Endodermal cell (in vitro differentiated cells): ENCODE data around the gene CARD6. TPM values are rescaled to one million over a fixed set of nuclear protein-coding genes. Genes with fewer than 3 reads are reported as not detected.

Experiments
- DNase-seq: peaks from one replicate; pipeline ENCODE4 v3.0.0-alpha.2; 2017
- H3K27ac ChIP-seq: 2 replicates; pipeline ENCODE4 v1.5.1; 2013; ENCODE audit warnings: mild to moderate bottlenecking, low read depth, low read length, moderate library complexity
- H3K27me3 ChIP-seq: 2 replicates; pipeline ENCODE4 v1.6.1; 2013; ENCODE audit warnings: mild to moderate bottlenecking, low read length, moderate library complexity; ENCODE audit not compliant: insufficient read depth, control insufficient read depth, poor library complexity, severe bottlenecking
- H3K36me3 ChIP-seq: 2 replicates; pipeline ENCODE4 v1.7.0; 2013; ENCODE audit warnings: mild to moderate bottlenecking, low read length, moderate library complexity; ENCODE audit not compliant: control insufficient read depth, insufficient read depth
- H3K4me1 ChIP-seq: one replicate; pipeline ENCODE4 v1.7.0; 2013; ENCODE audit warnings: low read length; ENCODE audit not compliant: control insufficient read depth, insufficient read depth
- H3K4me3 ChIP-seq: 2 replicates; pipeline ENCODE4 v1.5.1; 2013; ENCODE audit warnings: mild to moderate bottlenecking, low read length, moderate library complexity
- H3K9ac ChIP-seq: 2 replicates; pipeline ENCODE4 v1.6.1; 2013; ENCODE audit warnings: mild to moderate bottlenecking, low read length, moderate library complexity; ENCODE audit not compliant: poor library complexity, severe bottlenecking; ENCODE audit errors: extremely low read depth
- H3K9me3 ChIP-seq: 2 replicates; pipeline ENCODE4 v1.6.1; 2013; ENCODE audit warnings: mild to moderate bottlenecking, low read length, moderate library complexity; ENCODE audit not compliant: control insufficient read depth
- H3K27ac Mint-ChIP-seq: 2 replicates; pipeline ENCODE4 v1.8.0; 2020; ENCODE audit warnings: mixed read lengths
- H3K27me3 Mint-ChIP-seq: 2 replicates; pipeline ENCODE4 v1.8.0; 2021; ENCODE audit warnings: mild to moderate bottlenecking, mixed read lengths; ENCODE audit not compliant: insufficient read depth
- H3K36me3 Mint-ChIP-seq: 2 replicates; pipeline ENCODE4 v1.8.0; 2020; ENCODE audit warnings: low read depth, mixed read lengths
- H3K4me1 Mint-ChIP-seq: 2 replicates; pipeline ENCODE4 v1.8.0; 2020; ENCODE audit warnings: mixed read lengths
- H3K4me3 Mint-ChIP-seq: 2 replicates; pipeline ENCODE4 v1.8.0; 2020; ENCODE audit warnings: mild to moderate bottlenecking, moderate library complexity, mixed read lengths
- H3K9me3 Mint-ChIP-seq: 2 replicates; pipeline ENCODE4 v1.8.0; 2020; ENCODE audit warnings: mild to moderate bottlenecking, mixed read lengths
- WGBS, 2 experiments: methylation state at CpG; one replicate each; pipeline versions ENCODE4 v1.1.5 to v1.1.7; 2013; ENCODE audit warnings: missing lambda C conversion rate in 2 of 2, mixed read lengths in 1 of 2; ENCODE audit not compliant: insufficient coverage in 1 of 2, insufficient read length in 1 of 2; 5-methylcytosine and 5-hydroxymethylcytosine counted together
- total RNA-seq, 2 donors: library from RNA; stranded (reverse); fragmentation: NEBNext Ultra II Directional in 1 of 2; extraction: Animal tissue kit (Norgen Biotek cat#: 25700) in 1 of 2; gene quantifications; 2 replicates in 1 of 2; 3 replicates in 1 of 2; pipeline ENCODE4 v1.2.1, GENCODE V29; 2021
- TF ChIP-seq, protein P1 (sequence below): fragments of 200-600 bp; sonication (generic); conservative IDR thresholded peaks from 2 replicates; pipeline ENCODE4 v1.5.0; 2021; ENCODE audit warnings: antibody characterized with exemption, mild to moderate bottlenecking

Gene CARD6
- total RNA-seq, 2 donors from 2014 or later, result 0.13 TPM

DNA sequence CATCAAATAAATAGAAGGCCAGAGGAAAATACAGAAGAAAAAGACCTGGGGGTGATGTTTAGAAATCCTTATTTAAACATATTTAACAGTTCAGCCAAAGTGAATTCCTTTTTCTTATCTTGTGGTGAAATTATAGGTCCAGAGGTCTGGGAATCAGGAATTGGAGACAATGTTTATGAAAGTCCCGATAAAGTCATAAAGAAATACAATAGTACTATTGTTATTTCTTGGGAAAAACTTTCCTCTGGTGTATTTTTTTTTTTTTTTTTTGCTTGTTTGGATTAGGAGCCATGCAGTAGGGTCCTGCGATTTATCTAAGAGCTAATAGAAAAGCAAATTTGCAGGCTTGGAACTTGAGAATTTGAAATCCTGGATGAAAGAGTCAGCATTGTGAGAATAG lies 68.6 kb downstream of the CARD6 start:
- Histone ChIP-seq H3K27me3 (no peaks in the 10 kb centered on the region), H3K9ac (no peak overlapping the region), H3K9me3 (no peaks in the 10 kb centered on the region), H3K4me1 (peaks cover 3% of the 10 kb centered on the region), H3K27ac (no peak overlapping the region), H3K4me3 (no peak overlapping the region), H3K36me3 (no peaks in the 10 kb centered on the region)
- H3K4me3 Mint-ChIP-seq, result no peak overlapping the region
- no peaks in the 10 kb centered on the region for H3K9me3 Mint-ChIP-seq
- no peak overlapping the region for H3K27ac Mint-ChIP-seq
- peaks cover 25% of the 10 kb centered on the region for H3K4me1 Mint-ChIP-seq
- 83 to 88% methylated on average over 2 of the region's 2 CpGs for WGBS, 2 experiments
- peaks cover 4% of the 10 kb centered on the region for H3K27me3 Mint-ChIP-seq
- TF ChIP-seq, protein P1, sequence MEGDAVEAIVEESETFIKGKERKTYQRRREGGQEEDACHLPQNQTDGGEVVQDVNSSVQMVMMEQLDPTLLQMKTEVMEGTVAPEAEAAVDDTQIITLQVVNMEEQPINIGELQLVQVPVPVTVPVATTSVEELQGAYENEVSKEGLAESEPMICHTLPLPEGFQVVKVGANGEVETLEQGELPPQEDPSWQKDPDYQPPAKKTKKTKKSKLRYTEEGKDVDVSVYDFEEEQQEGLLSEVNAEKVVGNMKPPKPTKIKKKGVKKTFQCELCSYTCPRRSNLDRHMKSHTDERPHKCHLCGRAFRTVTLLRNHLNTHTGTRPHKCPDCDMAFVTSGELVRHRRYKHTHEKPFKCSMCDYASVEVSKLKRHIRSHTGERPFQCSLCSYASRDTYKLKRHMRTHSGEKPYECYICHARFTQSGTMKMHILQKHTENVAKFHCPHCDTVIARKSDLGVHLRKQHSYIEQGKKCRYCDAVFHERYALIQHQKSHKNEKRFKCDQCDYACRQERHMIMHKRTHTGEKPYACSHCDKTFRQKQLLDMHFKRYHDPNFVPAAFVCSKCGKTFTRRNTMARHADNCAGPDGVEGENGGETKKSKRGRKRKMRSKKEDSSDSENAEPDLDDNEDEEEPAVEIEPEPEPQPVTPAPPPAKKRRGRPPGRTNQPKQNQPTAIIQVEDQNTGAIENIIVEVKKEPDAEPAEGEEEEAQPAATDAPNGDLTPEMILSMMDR, result no peak
- DNase-seq, result no peak
- no peaks in the 10 kb centered on the region for H3K36me3 Mint-ChIP-seq

Other genes with a start within 250 kb of the CARD6 start
- gene PTGER4, start 161.5 kb upstream of the CARD6 start, total RNA-seq, result under 1 TPM; 0.15 to 0.71 TPM
- gene TTC33, start 85.4 kb upstream of the CARD6 start, total RNA-seq, result 10 to 100 TPM; 13.5 to 19.3 TPM
- 10 to 100 TPM; 47.7 to 50.4 TPM for gene PRKAA1, start 43.0 kb upstream of the CARD6 start, total RNA-seq
- 1,000 to 10,000 TPM; 1,411 to 1,439 TPM for gene RPL37, start 6.1 kb upstream of the CARD6 start, total RNA-seq
- gene C7, start 68.1 kb downstream of the CARD6 start, total RNA-seq, result 1 to 10 TPM in 1 of 2 donors, under 1 TPM in 1; 0.88 to 2.7 TPM
- gene MROH2B, start 230.0 kb downstream of the CARD6 start, total RNA-seq, result not detected